Activated CD8-positive, alpha-beta memory T cell treated with anti-CD3 and anti-CD28 coated beads for 36 hours (primary cell): Measurements from ENCODE around the gene SHROOM4. TPM values are rescaled to one million over a fixed set of nuclear protein-coding genes. Genes with fewer than 3 reads are reported as not detected.

Source experiments
- total RNA-seq, 2 experiments: library from RNA; stranded (reverse); gene quantifications; one replicate each; pipeline ENCODE4 v1.2.3, GENCODE V29; 2021

The SHROOM4 gene
- total RNA-seq, 2 experiments from 2014 or later = not detected

Other genes with a start within 250 kb of the SHROOM4 start
- not detected for gene BMP15, start 96.5 kb upstream of the SHROOM4 start, total RNA-seq